Measurements from ENCODE around the gene UBA3.

- TF ChIP-seq POLR2A (IDR thresholded peaks at IDR 0.05), result no peak
- TF ChIP-seq CTCF (IDR thresholded peaks at IDR 0.05), result no peak
These were observed 59.3 kb downstream of the UBA3 start for GRCh38 chr3:69020857-69021256.
